ENCODE measurements around the gene CACNA1A. TPM values are rescaled to one million over a fixed set of nuclear protein-coding genes. Genes with fewer than 3 reads are reported as not detected.

The CACNA1A gene
- total and polyA plus RNA-seq, 2 of the 13 experiments (the other 11 are each of a cell fraction or from before 2014, with no cell fraction given) = not detected

DNA sequence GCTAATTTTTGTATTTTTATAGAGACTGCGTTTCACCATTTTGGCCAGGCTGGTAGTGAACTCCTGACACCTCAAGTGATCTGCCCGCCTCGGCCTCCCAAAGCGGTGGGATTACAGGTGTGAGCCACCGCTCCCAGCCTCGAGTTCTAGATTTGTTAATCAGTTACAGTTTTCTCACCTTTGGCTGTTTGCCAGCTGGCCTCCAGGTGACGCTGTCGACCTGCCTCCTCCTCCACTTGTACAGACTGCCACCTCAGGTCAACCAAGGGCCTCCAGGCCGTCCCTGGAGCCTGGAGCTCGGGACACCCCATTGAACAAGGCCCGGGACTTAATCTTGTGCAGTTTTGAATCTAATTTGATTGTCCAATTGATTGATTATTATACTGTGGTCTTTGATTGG is 310.6 kb downstream of the CACNA1A start (continued):
- TF ChIP-seq, protein P1, sequence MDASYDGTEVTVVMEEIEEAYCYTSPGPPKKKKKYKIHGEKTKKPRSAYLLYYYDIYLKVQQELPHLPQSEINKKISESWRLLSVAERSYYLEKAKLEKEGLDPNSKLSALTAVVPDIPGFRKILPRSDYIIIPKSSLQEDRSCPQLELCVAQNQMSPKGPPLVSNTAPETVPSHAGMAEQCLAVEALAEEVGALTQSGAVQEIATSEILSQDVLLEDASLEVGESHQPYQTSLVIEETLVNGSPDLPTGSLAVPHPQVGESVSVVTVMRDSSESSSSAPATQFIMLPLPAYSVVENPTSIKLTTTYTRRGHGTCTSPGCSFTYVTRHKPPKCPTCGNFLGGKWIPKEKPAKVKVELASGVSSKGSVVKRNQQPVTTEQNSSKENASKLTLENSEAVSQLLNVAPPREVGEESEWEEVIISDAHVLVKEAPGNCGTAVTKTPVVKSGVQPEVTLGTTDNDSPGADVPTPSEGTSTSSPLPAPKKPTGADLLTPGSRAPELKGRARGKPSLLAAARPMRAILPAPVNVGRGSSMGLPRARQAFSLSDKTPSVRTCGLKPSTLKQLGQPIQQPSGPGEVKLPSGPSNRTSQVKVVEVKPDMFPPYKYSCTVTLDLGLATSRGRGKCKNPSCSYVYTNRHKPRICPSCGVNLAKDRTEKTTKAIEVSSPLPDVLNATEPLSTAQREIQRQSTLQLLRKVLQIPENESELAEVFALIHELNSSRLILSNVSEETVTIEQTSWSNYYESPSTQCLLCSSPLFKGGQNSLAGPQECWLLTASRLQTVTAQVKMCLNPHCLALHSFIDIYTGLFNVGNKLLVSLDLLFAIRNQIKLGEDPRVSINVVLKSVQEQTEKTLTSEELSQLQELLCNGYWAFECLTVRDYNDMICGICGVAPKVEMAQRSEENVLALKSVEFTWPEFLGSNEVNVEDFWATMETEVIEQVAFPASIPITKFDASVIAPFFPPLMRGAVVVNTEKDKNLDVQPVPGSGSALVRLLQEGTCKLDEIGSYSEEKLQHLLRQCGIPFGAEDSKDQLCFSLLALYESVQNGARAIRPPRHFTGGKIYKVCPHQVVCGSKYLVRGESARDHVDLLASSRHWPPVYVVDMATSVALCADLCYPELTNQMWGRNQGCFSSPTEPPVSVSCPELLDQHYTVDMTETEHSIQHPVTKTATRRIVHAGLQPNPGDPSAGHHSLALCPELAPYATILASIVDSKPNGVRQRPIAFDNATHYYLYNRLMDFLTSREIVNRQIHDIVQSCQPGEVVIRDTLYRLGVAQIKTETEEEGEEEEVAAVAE (CRISPR knock-in tag; IDR thresholded peaks at IDR 0.05; ENCODE audit: borderline replicate concordance) = 0 out of 2 replicates have a peak, but pooled peaks have one; percentile 36
- no peak for TF ChIP-seq ZBTB38 (CRISPR knock-in tag; IDR thresholded peaks at IDR 0.05)
- TF ChIP-seq, protein P2, sequence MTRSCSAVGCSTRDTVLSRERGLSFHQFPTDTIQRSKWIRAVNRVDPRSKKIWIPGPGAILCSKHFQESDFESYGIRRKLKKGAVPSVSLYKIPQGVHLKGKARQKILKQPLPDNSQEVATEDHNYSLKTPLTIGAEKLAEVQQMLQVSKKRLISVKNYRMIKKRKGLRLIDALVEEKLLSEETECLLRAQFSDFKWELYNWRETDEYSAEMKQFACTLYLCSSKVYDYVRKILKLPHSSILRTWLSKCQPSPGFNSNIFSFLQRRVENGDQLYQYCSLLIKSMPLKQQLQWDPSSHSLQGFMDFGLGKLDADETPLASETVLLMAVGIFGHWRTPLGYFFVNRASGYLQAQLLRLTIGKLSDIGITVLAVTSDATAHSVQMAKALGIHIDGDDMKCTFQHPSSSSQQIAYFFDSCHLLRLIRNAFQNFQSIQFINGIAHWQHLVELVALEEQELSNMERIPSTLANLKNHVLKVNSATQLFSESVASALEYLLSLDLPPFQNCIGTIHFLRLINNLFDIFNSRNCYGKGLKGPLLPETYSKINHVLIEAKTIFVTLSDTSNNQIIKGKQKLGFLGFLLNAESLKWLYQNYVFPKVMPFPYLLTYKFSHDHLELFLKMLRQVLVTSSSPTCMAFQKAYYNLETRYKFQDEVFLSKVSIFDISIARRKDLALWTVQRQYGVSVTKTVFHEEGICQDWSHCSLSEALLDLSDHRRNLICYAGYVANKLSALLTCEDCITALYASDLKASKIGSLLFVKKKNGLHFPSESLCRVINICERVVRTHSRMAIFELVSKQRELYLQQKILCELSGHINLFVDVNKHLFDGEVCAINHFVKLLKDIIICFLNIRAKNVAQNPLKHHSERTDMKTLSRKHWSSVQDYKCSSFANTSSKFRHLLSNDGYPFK (CRISPR knock-in tag; IDR thresholded peaks at IDR 0.05; ENCODE audit: borderline replicate concordance) = no peak
- peak; percentile 48; the same call in 1 of the 2 replicates for TF ChIP-seq IRF2 (CRISPR knock-in tag; IDR thresholded peaks at IDR 0.05)
- TF ChIP-seq THAP11 (CRISPR knock-in tag; IDR thresholded peaks at IDR 0.05) = 0 out of 2 replicates have a peak, but pooled peaks have one; percentile 27
- no peak for TF ChIP-seq FOSL1 (CRISPR knock-in tag; IDR thresholded peaks at IDR 0.05; ENCODE audit: borderline replicate concordance)
- no peak for TF ChIP-seq ZNF644 (CRISPR knock-in tag; IDR thresholded peaks at IDR 0.05; ENCODE audit: low read depth)
- TF ChIP-seq STAG1 (CRISPR knock-in tag; IDR thresholded peaks at IDR 0.05) = peak; percentile 75
- TF ChIP-seq, protein P3, sequence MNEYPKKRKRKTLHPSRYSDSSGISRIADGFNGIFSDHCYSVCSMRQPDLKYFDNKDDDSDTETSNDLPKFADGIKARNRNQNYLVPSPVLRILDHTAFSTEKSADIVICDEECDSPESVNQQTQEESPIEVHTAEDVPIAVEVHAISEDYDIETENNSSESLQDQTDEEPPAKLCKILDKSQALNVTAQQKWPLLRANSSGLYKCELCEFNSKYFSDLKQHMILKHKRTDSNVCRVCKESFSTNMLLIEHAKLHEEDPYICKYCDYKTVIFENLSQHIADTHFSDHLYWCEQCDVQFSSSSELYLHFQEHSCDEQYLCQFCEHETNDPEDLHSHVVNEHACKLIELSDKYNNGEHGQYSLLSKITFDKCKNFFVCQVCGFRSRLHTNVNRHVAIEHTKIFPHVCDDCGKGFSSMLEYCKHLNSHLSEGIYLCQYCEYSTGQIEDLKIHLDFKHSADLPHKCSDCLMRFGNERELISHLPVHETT (CRISPR knock-in tag; conservative IDR thresholded peaks at IDR 0.05) = no peak
- TF ChIP-seq, protein P4, sequence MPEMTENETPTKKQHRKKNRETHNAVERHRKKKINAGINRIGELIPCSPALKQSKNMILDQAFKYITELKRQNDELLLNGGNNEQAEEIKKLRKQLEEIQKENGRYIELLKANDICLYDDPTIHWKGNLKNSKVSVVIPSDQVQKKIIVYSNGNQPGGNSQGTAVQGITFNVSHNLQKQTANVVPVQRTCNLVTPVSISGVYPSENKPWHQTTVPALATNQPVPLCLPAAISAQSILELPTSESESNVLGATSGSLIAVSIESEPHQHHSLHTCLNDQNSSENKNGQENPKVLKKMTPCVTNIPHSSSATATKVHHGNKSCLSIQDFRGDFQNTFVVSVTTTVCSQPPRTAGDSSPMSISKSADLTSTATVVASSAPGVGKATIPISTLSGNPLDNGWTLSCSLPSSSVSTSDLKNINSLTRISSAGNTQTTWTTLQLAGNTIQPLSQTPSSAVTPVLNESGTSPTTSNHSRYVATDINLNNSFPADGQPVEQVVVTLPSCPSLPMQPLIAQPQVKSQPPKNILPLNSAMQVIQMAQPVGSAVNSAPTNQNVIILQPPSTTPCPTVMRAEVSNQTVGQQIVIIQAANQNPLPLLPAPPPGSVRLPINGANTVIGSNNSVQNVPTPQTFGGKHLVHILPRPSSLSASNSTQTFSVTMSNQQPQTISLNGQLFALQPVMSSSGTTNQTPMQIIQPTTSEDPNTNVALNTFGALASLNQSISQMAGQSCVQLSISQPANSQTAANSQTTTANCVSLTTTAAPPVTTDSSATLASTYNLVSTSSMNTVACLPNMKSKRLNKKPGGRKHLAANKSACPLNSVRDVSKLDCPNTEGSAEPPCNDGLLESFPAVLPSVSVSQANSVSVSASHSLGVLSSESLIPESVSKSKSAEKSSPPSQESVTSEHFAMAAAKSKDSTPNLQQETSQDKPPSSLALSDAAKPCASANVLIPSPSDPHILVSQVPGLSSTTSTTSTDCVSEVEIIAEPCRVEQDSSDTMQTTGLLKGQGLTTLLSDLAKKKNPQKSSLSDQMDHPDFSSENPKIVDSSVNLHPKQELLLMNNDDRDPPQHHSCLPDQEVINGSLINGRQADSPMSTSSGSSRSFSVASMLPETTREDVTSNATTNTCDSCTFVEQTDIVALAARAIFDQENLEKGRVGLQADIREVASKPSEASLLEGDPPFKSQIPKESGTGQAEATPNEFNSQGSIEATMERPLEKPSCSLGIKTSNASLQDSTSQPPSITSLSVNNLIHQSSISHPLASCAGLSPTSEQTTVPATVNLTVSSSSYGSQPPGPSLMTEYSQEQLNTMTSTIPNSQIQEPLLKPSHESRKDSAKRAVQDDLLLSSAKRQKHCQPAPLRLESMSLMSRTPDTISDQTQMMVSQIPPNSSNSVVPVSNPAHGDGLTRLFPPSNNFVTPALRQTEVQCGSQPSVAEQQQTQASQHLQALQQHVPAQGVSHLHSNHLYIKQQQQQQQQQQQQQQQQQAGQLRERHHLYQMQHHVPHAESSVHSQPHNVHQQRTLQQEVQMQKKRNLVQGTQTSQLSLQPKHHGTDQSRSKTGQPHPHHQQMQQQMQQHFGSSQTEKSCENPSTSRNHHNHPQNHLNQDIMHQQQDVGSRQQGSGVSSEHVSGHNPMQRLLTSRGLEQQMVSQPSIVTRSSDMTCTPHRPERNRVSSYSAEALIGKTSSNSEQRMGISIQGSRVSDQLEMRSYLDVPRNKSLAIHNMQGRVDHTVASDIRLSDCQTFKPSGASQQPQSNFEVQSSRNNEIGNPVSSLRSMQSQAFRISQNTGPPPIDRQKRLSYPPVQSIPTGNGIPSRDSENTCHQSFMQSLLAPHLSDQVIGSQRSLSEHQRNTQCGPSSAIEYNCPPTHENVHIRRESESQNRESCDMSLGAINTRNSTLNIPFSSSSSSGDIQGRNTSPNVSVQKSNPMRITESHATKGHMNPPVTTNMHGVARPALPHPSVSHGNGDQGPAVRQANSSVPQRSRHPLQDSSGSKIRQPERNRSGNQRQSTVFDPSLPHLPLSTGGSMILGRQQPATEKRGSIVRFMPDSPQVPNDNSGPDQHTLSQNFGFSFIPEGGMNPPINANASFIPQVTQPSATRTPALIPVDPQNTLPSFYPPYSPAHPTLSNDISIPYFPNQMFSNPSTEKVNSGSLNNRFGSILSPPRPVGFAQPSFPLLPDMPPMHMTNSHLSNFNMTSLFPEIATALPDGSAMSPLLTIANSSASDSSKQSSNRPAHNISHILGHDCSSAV (CRISPR knock-in tag; IDR thresholded peaks at IDR 0.05; ENCODE audit: borderline replicate concordance) = no peak
- TF ChIP-seq ARNTL (CRISPR knock-in tag; IDR thresholded peaks at IDR 0.05) = no peak
- TF ChIP-seq RAD51 (IDR thresholded peaks at IDR 0.05; ENCODE audit: borderline replicate concordance) = no peak
- no peak for TF ChIP-seq ZNF143 (CRISPR knock-in tag; IDR thresholded peaks at IDR 0.05)

Measured in HepG2 (cell line).